K562 (cell line): ENCODE data around the gene LRRC25. TPM values are rescaled to one million over a fixed set of nuclear protein-coding genes. Genes with fewer than 3 reads are reported as not detected.
"Not testable (repeated sequence)": the region's sequence is repeated elsewhere in the genome, so short reads cannot be mapped to it uniquely, and the experiment has no call there.

Experiments used
- ATAC-seq: fragments of 200-7000 bp; cut with Tn5 transposase; 3 replicates; pipeline ENCODE4 v1.9.1; 2020; ENCODE audit warnings: moderate library complexity
- BruUV-seq: library from RNA; stranded (reverse); fragments of 400-500 nt; replicated peaks from 2 replicates; lab custom pipeline; 2021; lab: Mats Ljungman, UMichigan
- CTCF ChIA-PET: fragments of 300-600 bp; formaldehyde crosslinking; extraction: SDS; loops from one replicate; lab custom pipeline; 2021; ENCODE audit warnings: low intra/inter-chr PET ratio; lab: Yijun Ruan, JAX
- POLR2A ChIA-PET: fragments of 300-600, 350-650 bp; sonication (Branson Sonifier 250); formaldehyde crosslinking; extraction: SDS; loops from one replicate; lab custom pipeline; 2021; ENCODE audit warnings: antibody characterized with exemption, inconsistent platforms; lab: Yijun Ruan, JAX
- DNase-seq, 4 experiments: peaks; one replicate each; pipeline versions ENCODE4 v3.0.0 to v3.0.0-alpha.2; 2011 to 2018; ENCODE audit warnings: low spot score in 3 of 4, mixed read lengths in 3 of 4; ENCODE audit errors: extremely low read depth in 1 of 4
- FAIRE-seq: peaks from 2 replicates; lab custom pipeline; 2011; peaks lifted over from hg19 to GRCh38; lab: Jason Lieb, UNC
- H2AFZ ChIP-seq: 2 replicates; pipeline ENCODE4 v1.6.0; 2011; ENCODE audit warnings: low read depth, low read length, control low read depth, inconsistent platforms
- H3K27ac ChIP-seq: fragments of 200-600 bp; 3 replicates; pipeline ENCODE4 v1.8.0; 2011; ENCODE audit warnings: low read depth, mild to moderate bottlenecking, control low read depth, inconsistent platforms, low read length, moderate library complexity, mixed read lengths; ENCODE audit errors: extremely low read depth
- H3K27me3 ChIP-seq, 2 experiments: fragments of 300-600 bp in 1 of 2; 2 replicates in 1 of 2; 3 replicates in 1 of 2; pipeline versions ENCODE4 v1.6.0 to v1.8.0; 2011; ENCODE audit warnings: inconsistent platforms in 2 of 2, low read length in 2 of 2, mild to moderate bottlenecking in 1 of 2, mixed read lengths in 1 of 2, moderate library complexity in 1 of 2; ENCODE audit not compliant: control insufficient read depth in 2 of 2, insufficient read depth in 2 of 2
- H3K36me3 ChIP-seq: fragments of 300-600 bp; 3 replicates; pipeline ENCODE4 v1.8.0; 2011; ENCODE audit warnings: mild to moderate bottlenecking, low read length, inconsistent platforms; ENCODE audit not compliant: control insufficient read depth, insufficient read depth
- H3K4me1 ChIP-seq, 2 experiments: fragments of 200-600 bp in 1 of 2; replicated peaks in 1 of 2; 2 replicates in 1 of 2; 3 replicates in 1 of 2; pipeline versions ENCODE4 v1.5.1 to v1.8.0; 2011; ENCODE audit warnings: inconsistent platforms in 2 of 2, low read length in 2 of 2, mild to moderate bottlenecking in 1 of 2, mixed read lengths in 1 of 2, moderate library complexity in 1 of 2; ENCODE audit not compliant: control insufficient read depth in 2 of 2, insufficient read depth in 2 of 2
- H3K4me2 ChIP-seq: 2 replicates; pipeline ENCODE4 v1.6.1; 2011; ENCODE audit warnings: low read length, control low read depth, inconsistent platforms, mixed read lengths; ENCODE audit not compliant: insufficient read depth
- H3K4me3 ChIP-seq: fragments of 200-600 bp; sonication (generic), shearing (Covaris generic); 2 replicates; pipeline ENCODE4 v1.5.1; 2016; ENCODE audit warnings: control low read depth, inconsistent platforms
- H3K79me2 ChIP-seq: fragments of 200-600 bp; 3 replicates; pipeline ENCODE4 v1.8.0; 2011; ENCODE audit warnings: low read length, inconsistent platforms; ENCODE audit not compliant: control insufficient read depth, insufficient read depth
- H3K9ac ChIP-seq, 2 experiments: 2 replicates each; pipeline versions ENCODE4 v1.6.0 to v1.6.1; 2011; ENCODE audit warnings: low read depth in 2 of 2, low read length in 2 of 2, control low read depth in 1 of 2, inconsistent platforms in 1 of 2, mild to moderate bottlenecking in 1 of 2, mixed read lengths in 1 of 2; ENCODE audit not compliant: insufficient read depth in 1 of 2
- H3K9me1 ChIP-seq: one replicate; pipeline ENCODE4 v1.6.0; 2011; ENCODE audit warnings: inconsistent platforms, mild to moderate bottlenecking, low read length, moderate library complexity; ENCODE audit not compliant: control insufficient read depth, insufficient read depth
- H3K9me3 ChIP-seq: replicated peaks from 2 replicates; pipeline ENCODE4 v1.5.1; 2011; ENCODE audit warnings: low read depth, low read length, inconsistent platforms; ENCODE audit not compliant: control insufficient read depth, insufficient read depth
- H4K20me1 ChIP-seq: replicated peaks from 2 replicates; pipeline ENCODE4 v1.6.1; 2011; ENCODE audit warnings: low read length, inconsistent platforms, mixed read lengths; ENCODE audit not compliant: control insufficient read depth, insufficient read depth
- SPI1 ChIP-seq: IDR thresholded peaks from 2 replicates; pipeline ENCODE4 v1.6.1; 2011; ENCODE audit warnings: low read depth, low read length, control low read depth, borderline replicate concordance
- ZFX ChIP-seq: sonication (generic); formaldehyde crosslinking; IDR thresholded peaks from 2 replicates; pipeline ENCODE4 v1.8.0; 2022; ENCODE audit warnings: mild to moderate bottlenecking, missing genetic modification reagents, moderate library complexity
- WGBS: fragments of 100-300 bp; shearing (Covaris generic); methylation state at CpG from one replicate; pipeline ENCODE4 v1.1.6; 2016; ENCODE audit warnings: low coverage, mixed read lengths; ENCODE audit not compliant: insufficient coverage; ENCODE audit errors: missing lambda C conversion rate; 5-methylcytosine and 5-hydroxymethylcytosine counted together
- in situ Hi-C: fragments of 300-500 bp; cut with MboI; formaldehyde crosslinking; loops from 4 replicates; pipeline ENCODE4 v1.15.0; 2018; ENCODE audit warnings: inconsistent platforms, mixed read lengths
- intact Hi-C: fragments of 100-400 bp; cut with micrococcal nuclease; formaldehyde crosslinking; loops from 2 replicates; pipeline ENCODE4 v1.14.2; 2022
- polyA plus RNA-seq, 8 experiments: library from polyadenylated mRNA; depleted of rRNA in 4 of 8; stranded (reverse) in 5 of 8; unstranded in 3 of 8; fragments of >200 nt; fragmentation: Nextera tagmentation in 2 of 8; fragmentation: Illumina TruSeq in 1 of 8; extraction: Ambion mirVana in 2 of 8; extraction: Trizol in 1 of 8; gene quantifications; 2 replicates each; pipeline versions ENCODE4 v1.2.1 to v1.2.3, GENCODE V29; 2011 to 2014; ENCODE audit warnings: inconsistent platforms in 1 of 8, missing spikeins in 1 of 8
- total RNA-seq, 7 experiments: library from RNA; depleted of rRNA in 6 of 7; stranded (reverse); fragments of >200 nt in 6 of 7; fragmentation: Illumina TruSeq in 2 of 7; extraction: Trizol in 2 of 7; gene quantifications; 2 replicates each; pipeline versions ENCODE4 v1.2.1 to v1.2.3, GENCODE V29; 2011 to 2021; ENCODE audit warnings: low replicate concordance in 1 of 7

The LRRC25 gene
- total and polyA plus RNA-seq, 9 of the 15 experiments (the other 6 are each of a cell fraction or from before 2014, with no cell fraction given) = 0.07 to 0.36 (median 0.10) TPM; not detected in 3

DNA sequence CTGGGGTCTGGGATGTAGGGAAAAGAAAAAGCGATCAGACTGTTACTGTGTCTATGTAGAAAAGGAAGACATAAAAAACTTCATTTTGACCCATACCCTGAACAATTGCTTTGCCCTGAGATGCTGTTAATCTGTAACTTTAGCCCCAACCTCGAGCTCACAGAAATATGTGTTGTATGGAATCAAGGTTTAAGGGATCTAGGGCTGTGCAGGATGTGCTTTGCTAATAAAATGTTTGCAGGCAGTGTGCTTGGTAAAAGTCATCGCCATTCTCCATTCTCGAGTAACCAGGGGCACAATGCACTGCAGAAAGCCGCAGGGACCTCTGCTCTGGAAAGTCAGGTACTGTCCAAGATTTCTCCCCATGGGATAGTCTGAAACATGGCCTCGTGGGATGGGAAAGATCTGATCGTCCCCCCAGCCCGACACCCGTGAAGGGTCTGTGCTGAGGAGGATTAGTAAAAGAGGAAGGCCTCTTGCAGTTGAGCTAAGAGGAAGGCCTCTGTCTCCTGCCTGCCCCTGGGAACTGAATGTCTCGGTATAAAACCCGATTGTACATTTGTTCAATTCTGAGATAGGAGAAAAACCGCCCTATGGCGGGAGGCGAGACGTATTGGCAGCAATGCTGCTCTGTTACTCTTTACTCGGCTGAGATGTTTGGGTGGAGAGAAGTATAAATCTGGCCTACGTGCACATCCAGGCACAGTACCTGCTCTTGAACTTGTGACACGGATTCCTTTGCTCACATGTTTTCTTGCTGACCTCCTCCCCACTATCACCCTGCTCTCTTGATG is 5.2 kb upstream of the LRRC25 start:
- H3K4me2 ChIP-seq, H3K36me3 ChIP-seq, H3K9me1 ChIP-seq, H3K27me3 ChIP-seq, intact Hi-C loops, ATAC-seq, H3K79me2 ChIP-seq, DNase-seq, BruUV-seq, FAIRE-seq, H3K9ac ChIP-seq, H3K9me3 ChIP-seq, H4K20me1 ChIP-seq, H3K4me3 ChIP-seq: not testable (repeated sequence)
- ChIA-PET POLR2A (interaction anchor here (0.7 to 4.1 kb wide), 4 partner anchors 11 to 941 kb away, joined by 4 to 80 read pairs (median 10); partner anchors contain the start of genes GDF15 and JUND), CTCF (interaction anchor here (0.5 to 1.0 kb wide), 2 partner anchors 15 to 31 kb away, joined by 3 read pairs; no protein-coding TSS in a partner anchor)
- 51% methylated on average over 18 of the region's 18 CpGs for WGBS
- H2AFZ ChIP-seq = peak overlapping the region; percentile 47
- in situ Hi-C loops = loop anchor here (5.0 kb wide), 1 partner anchor 190 kb away; no protein-coding TSS in a partner anchor
- H3K4me1 ChIP-seq = peaks cover 4 to 13% of the 10 kb centered on the region in 2 experiments
- 0 out of 2 replicates have a peak, but pooled peaks have one; percentile 46 for TF ChIP-seq SPI1
- peak; percentile 49 for TF ChIP-seq ZFX (CRISPR knock-in tag)
- H3K27ac ChIP-seq = peak overlapping the region; percentile 52; the same call in 1 of the 3 replicates
